GM12878 (cell line): Measurements from ENCODE around the gene CAMTA1. TPM values are rescaled to one million over a fixed set of nuclear protein-coding genes. Genes with fewer than 3 reads are reported as not detected.

ENCODE experiments used
- ATAC-seq: fragments of 200-7000 bp; cut with Tn5 transposase; 3 replicates; pipeline ENCODE4 v1.9.1; 2020; ENCODE audit warnings: mild to moderate bottlenecking, moderate library complexity
- BruUV-seq: library from RNA; stranded (reverse); fragments of 400-500 nt; replicated peaks from 2 replicates; lab custom pipeline; 2021; lab: Mats Ljungman, UMichigan
- CTCF ChIA-PET: fragments of 300-600 bp; sonication (Branson Sonifier 250); formaldehyde crosslinking; extraction: SDS; loops from one replicate; lab custom pipeline; 2021; ENCODE audit warnings: inconsistent platforms; lab: Yijun Ruan, JAX
- POLR2A ChIA-PET: fragments of 350-600 bp; formaldehyde crosslinking; extraction: SDS; loops from one replicate; lab custom pipeline; 2021; ENCODE audit warnings: inconsistent platforms; lab: Charles Lee
- RAD21 ChIA-PET: fragments of 300-600 bp; sonication (Branson Sonifier 250); formaldehyde crosslinking; loops from one replicate; lab custom pipeline; 2023; ENCODE audit warnings: antibody characterized with exemption; ENCODE audit not compliant: unreplicated experiment; lab: Charles Lee
- SMC1A ChIA-PET: fragments of 300-600 bp; sonication (Branson Sonifier 250); formaldehyde crosslinking; loops from one replicate; lab custom pipeline; 2023; ENCODE audit not compliant: unreplicated experiment, uncharacterized antibody; lab: Charles Lee
- DNase-seq: peaks from one replicate; pipeline ENCODE4 v3.0.0-alpha.2; 2011; ENCODE audit warnings: low read depth, low spot score
- FAIRE-seq: peaks from 3 replicates; lab custom pipeline; 2011; peaks lifted over from hg19 to GRCh38; lab: Jason Lieb, UNC
- H2AFZ ChIP-seq: 2 replicates; pipeline ENCODE4 v1.6.0; 2011; ENCODE audit warnings: low read depth, low read length, control low read depth; ENCODE audit not compliant: control insufficient read depth
- H3K27ac ChIP-seq: 2 replicates; pipeline ENCODE4 v1.5.1; 2011; ENCODE audit warnings: control low read depth; ENCODE audit not compliant: control insufficient read depth, insufficient read depth
- H3K27me3 ChIP-seq, 2 experiments: replicated peaks in 1 of 2; 2 replicates each; pipeline versions ENCODE4 v1.6.0 to v1.6.1; 2011; ENCODE audit warnings: low read length in 1 of 2; ENCODE audit not compliant: control insufficient read depth in 2 of 2, insufficient read depth in 2 of 2
- H3K36me3 ChIP-seq, 2 experiments: 2 replicates each; pipeline ENCODE4 v1.5.1; 2011; ENCODE audit warnings: low read length in 1 of 2; ENCODE audit not compliant: control insufficient read depth in 2 of 2, insufficient read depth in 2 of 2
- H3K4me1 ChIP-seq: 2 replicates; pipeline ENCODE4 v1.6.1; 2011; ENCODE audit warnings: mild to moderate bottlenecking, low read length, moderate library complexity, mixed read lengths; ENCODE audit not compliant: control insufficient read depth, insufficient read depth
- H3K4me2 ChIP-seq: 2 replicates; pipeline ENCODE4 v1.6.0; 2011; ENCODE audit warnings: control low read depth; ENCODE audit not compliant: control insufficient read depth, insufficient read depth
- H3K4me3 ChIP-seq: fragments of 200-600 bp; sonication (generic); 2 replicates; pipeline ENCODE4 v1.5.1; 2016
- H3K79me2 ChIP-seq: 2 replicates; pipeline ENCODE4 v1.6.0; 2011; ENCODE audit warnings: low read length; ENCODE audit not compliant: control insufficient read depth, insufficient read depth
- H3K9ac ChIP-seq: 2 replicates; pipeline ENCODE4 v1.8.0; 2011; ENCODE audit warnings: low read length, control low read depth, mixed read lengths; ENCODE audit not compliant: control insufficient read depth, insufficient read depth
- H3K9me3 ChIP-seq: replicated peaks from 3 replicates; pipeline ENCODE4 v1.5.1; 2011; ENCODE audit warnings: mild to moderate bottlenecking, low read length; ENCODE audit not compliant: control insufficient read depth, insufficient read depth
- H4K20me1 ChIP-seq: 2 replicates; pipeline ENCODE4 v1.6.0; 2011; ENCODE audit not compliant: control insufficient read depth, insufficient read depth
- BMI1 ChIP-seq: fragments of 450-650 bp; IDR thresholded peaks from 2 replicates; pipeline ENCODE4 v1.6.1; 2016; ENCODE audit warnings: mild to moderate bottlenecking, moderate library complexity, borderline replicate concordance
- BRCA1 ChIP-seq: IDR thresholded peaks from 2 replicates; pipeline ENCODE4 v1.6.1; 2011; ENCODE audit warnings: low read depth, low read length, improper control_type of control experiment
- CREM ChIP-seq: IDR thresholded peaks from 2 replicates; pipeline ENCODE4 v1.6.1; 2014; ENCODE audit warnings: antibody characterized with exemption, low read depth
- ESRRA ChIP-seq: IDR thresholded peaks from 2 replicates; pipeline ENCODE4 v1.6.1; 2012; ENCODE audit warnings: mild to moderate bottlenecking, low read length, improper control_type of control experiment
- ETV6 ChIP-seq, 2 experiments: fragments of 450-650 bp in 1 of 2; IDR thresholded peaks in 1 of 2; conservative IDR thresholded peaks in 1 of 2; 2 replicates each; pipeline ENCODE4 v1.6.1; 2014; ENCODE audit warnings: antibody characterized with exemption in 1 of 2, borderline replicate concordance in 1 of 2, low read depth in 1 of 2, mild to moderate bottlenecking in 1 of 2, moderate library complexity in 1 of 2
- HDGF ChIP-seq: fragments of 450-650 bp; IDR thresholded peaks from 2 replicates; pipeline ENCODE4 v1.6.1; 2016; ENCODE audit warnings: antibody characterized with exemption
- KLF5 ChIP-seq: fragments of 450-650 bp; IDR thresholded peaks from 2 replicates; pipeline ENCODE4 v1.6.1; 2014; ENCODE audit warnings: mild to moderate bottlenecking; ENCODE audit not compliant: partially characterized antibody
- LARP7 ChIP-seq: fragments of 450-650 bp; IDR thresholded peaks from 2 replicates; pipeline ENCODE4 v1.6.1; 2017; ENCODE audit warnings: mild to moderate bottlenecking
- POLR2A ChIP-seq: IDR thresholded peaks from 2 replicates; pipeline ENCODE4 v1.6.1; 2011; ENCODE audit warnings: low read depth, mild to moderate bottlenecking, low read length
- POU2F2 ChIP-seq: IDR thresholded peaks from 3 replicates; pipeline ENCODE4 v1.6.1; 2011; ENCODE audit warnings: low read depth, mild to moderate bottlenecking, low read length, borderline replicate concordance
- REST ChIP-seq: IDR thresholded peaks from 2 replicates; pipeline ENCODE4 v1.6.1; 2012; ENCODE audit warnings: mild to moderate bottlenecking, low read depth, low read length
- SIN3A ChIP-seq: IDR thresholded peaks from 2 replicates; pipeline ENCODE4 v1.6.1; 2012; ENCODE audit warnings: low read depth, low read length, improper control_type of control experiment
- SMAD1 ChIP-seq: fragments of 450-650 bp; IDR thresholded peaks from 2 replicates; pipeline ENCODE4 v1.6.1; 2018; ENCODE audit warnings: mild to moderate bottlenecking, low read depth; ENCODE audit not compliant: partially characterized antibody
- SMC3 ChIP-seq: IDR thresholded peaks from 2 replicates; pipeline ENCODE4 v1.6.1; 2011; ENCODE audit warnings: low read length, improper control_type of control experiment, borderline replicate concordance
- TCF7 ChIP-seq: IDR thresholded peaks from 2 replicates; pipeline ENCODE4 v1.6.1; 2014; ENCODE audit warnings: antibody characterized with exemption, borderline replicate concordance
- ZNF24 ChIP-seq: fragments of 450-650 bp; IDR thresholded peaks from 2 replicates; pipeline ENCODE4 v1.6.1; 2017; ENCODE audit warnings: antibody characterized with exemption, mild to moderate bottlenecking
- ZNF622 ChIP-seq: fragments of 450-650 bp; IDR thresholded peaks from 2 replicates; pipeline ENCODE4 v1.6.1; 2017; ENCODE audit warnings: mild to moderate bottlenecking, inconsistent platforms
- ZZZ3 ChIP-seq: IDR thresholded peaks from 2 replicates; pipeline ENCODE4 v1.6.1; 2011; ENCODE audit warnings: low read depth; ENCODE audit not compliant: control insufficient read depth, insufficient read length
- WGBS: methylation state at CpG from one replicate; pipeline ENCODE4 v1.1.6; 2016; ENCODE audit warnings: low lambda C conversion rate; ENCODE audit not compliant: insufficient replicate concordance, insufficient coverage; ENCODE audit errors: missing lambda C conversion rate; 5-methylcytosine and 5-hydroxymethylcytosine counted together
- in situ Hi-C: fragments of 300-500 bp; cut with MboI; formaldehyde crosslinking; loops from 9 replicates; pipeline ENCODE4 v1.14.3; 2018; ENCODE audit warnings: mixed read lengths
- intact Hi-C: fragments of 100-400 bp; cut with micrococcal nuclease; formaldehyde crosslinking; loops from one replicate; pipeline ENCODE4 v1.14.2; 2022; ENCODE audit not compliant: unreplicated experiment
- polyA plus RNA-seq, 11 experiments: library from polyadenylated mRNA; depleted of rRNA in 4 of 11; unstranded in 6 of 11; stranded (reverse) in 5 of 11; fragments of >200 nt; fragmentation: Nextera tagmentation in 4 of 11; fragmentation: Illumina TruSeq in 1 of 11; extraction: Ambion mirVana in 4 of 11; extraction: Trizol in 1 of 11; gene quantifications; 1 replicate in 1 of 11; 2 replicates in 10 of 11; pipeline versions ENCODE4 v1.2.1 to v1.2.3, GENCODE V29; 2011 to 2016; ENCODE audit warnings: inconsistent platforms in 2 of 11, missing spikeins in 2 of 11, low read depth in 1 of 11
- total RNA-seq, 4 experiments: library from RNA; depleted of rRNA in 3 of 4; stranded (reverse); fragments of >200 nt in 3 of 4; fragmentation: Illumina TruSeq in 1 of 4; extraction: Trizol in 1 of 4; gene quantifications; 2 replicates each; pipeline versions ENCODE4 v1.2.1 to v1.2.3, GENCODE V29; 2013 to 2021

Gene CAMTA1
- total and polyA plus RNA-seq, 10 of the 15 experiments (the other 5 are each of a cell fraction or from before 2014, with no cell fraction given), result 37.7 to 148 (median 76.4) TPM

GRCh38 chr1:6942990-6943389 lies 157.7 kb downstream of the CAMTA1 start:
- no peak for DNase-seq
- H3K27me3 ChIP-seq, result no peaks in the 10 kb centered on the region
- ChIA-PET CTCF (no interaction called here), SMC1A (interaction anchor here (1.1 kb wide), 1 partner anchor 223 kb away, joined by 3 read pairs; no protein-coding TSS in a partner anchor), POLR2A (no interaction called here), RAD21 (no interaction called here)
- 28% methylated on average over 7 of the region's 9 CpGs for WGBS
- no peak overlapping the region for H2AFZ ChIP-seq
- H3K9ac ChIP-seq, result no peak overlapping the region
- BruUV-seq, result no TSS peak
- H3K4me3 ChIP-seq, result no peak overlapping the region
- no peaks in the 10 kb centered on the region for H3K4me1 ChIP-seq
- no peaks in the 10 kb centered on the region for H3K36me3 ChIP-seq
- intact Hi-C loops (no loop called here), in situ Hi-C loops (no loop called here)
- TF ChIP-seq BRCA1 (no peak), SMAD1 (no peak), SIN3A (no peak), CREM (no peak), ZNF622 (no peak), POLR2A (no peak), BMI1 (no peak)
- H3K9me3 ChIP-seq, result no peaks in the 10 kb centered on the region
- no peaks in the 10 kb centered on the region for H4K20me1 ChIP-seq
- no peak overlapping the region for H3K27ac ChIP-seq
- no peaks in the 10 kb centered on the region for H3K79me2 ChIP-seq
- ATAC-seq, result no peak
- H3K4me2 ChIP-seq, result no peak overlapping the region
- FAIRE-seq, result no peak

- no peaks in the 10 kb centered on the region for H3K9me3 ChIP-seq
- ChIA-PET SMC1A (no interaction called here), RAD21 (no interaction called here), CTCF (no interaction called here), POLR2A (no interaction called here)
- BruUV-seq, result no TSS peak
- intact Hi-C loops (no loop called here), in situ Hi-C loops (no loop called here)
- WGBS, result 37% methylated on average over 9 of the region's 9 CpGs
- DNase-seq, result no peak
- no peaks in the 10 kb centered on the region for H3K27me3 ChIP-seq
- no peaks in the 10 kb centered on the region for H3K36me3 ChIP-seq
- no peaks in the 10 kb centered on the region for H4K20me1 ChIP-seq
- no peaks in the 10 kb centered on the region for H3K4me1 ChIP-seq
- no peak overlapping the region for H3K4me3 ChIP-seq
- ATAC-seq, result no peak
- H3K4me2 ChIP-seq, result no peak overlapping the region
- H3K79me2 ChIP-seq, result no peaks in the 10 kb centered on the region
- H3K9ac ChIP-seq, result no peak overlapping the region
- H3K27ac ChIP-seq, result no peak overlapping the region
- no peak overlapping the region for H2AFZ ChIP-seq
- FAIRE-seq, result no peak
- TF ChIP-seq REST (no peak), ESRRA (no peak), SMC3 (no peak), TCF7 (no peak), ETV6 (conservative IDR thresholded peaks at IDR 0.05 in 1 of 2, IDR thresholded peaks at IDR 0.05 in 1 of 2; ENCODE audit: borderline replicate concordance in 1 of 2, low read depth in 1 of 2) (no peak), ZZZ3 (no peak), HDGF (no peak), POU2F2 (no peak), ZNF24 (no peak), KLF5 (no peak), POLR2A (no peak), LARP7 (no peak)
These were observed 159.2 kb downstream of the CAMTA1 start for GRCh38 chr1:6944434-6944833.
